ENCODE results near the gene XCR1. TPM values are rescaled to one million over a fixed set of nuclear protein-coding genes. Genes with fewer than 3 reads are reported as not detected.
"Not testable (repeated sequence)": the region's sequence is repeated elsewhere in the genome, so short reads cannot be mapped to it uniquely, and the experiment has no call there.

The XCR1 gene
- total RNA-seq, 4 donors from 2014 or later = 0.38 to 8.2 (median 3.0) TPM

GRCh38 chr3:46052531-46052930 lies 25.2 kb upstream of the XCR1 start:
- intact Hi-C loops (cut with DNase I; ENCODE audit: low total_unique reads) = no loop called here
- TF ChIP-seq POLR2A (IDR thresholded peaks at IDR 0.05) (no peak), CTCF (IDR thresholded peaks at IDR 0.05) (no peak)
- 95 to 96% methylated on average over 8 of the region's 8 CpGs for WGBS, 2 donors
- no peak overlapping the region for H3K4me3 ChIP-seq (ENCODE audit: low read depth, poor library complexity, severe bottlenecking)
- no peak for DNase-seq (ENCODE audit: low spot score in 2 of 2)

- H3K4me3 ChIP-seq (ENCODE audit: low read depth, poor library complexity, severe bottlenecking) = no peak overlapping the region
- 57 to 66% methylated on average over 5 of the region's 5 CpGs for WGBS, 2 donors
- intact Hi-C loops (cut with DNase I; ENCODE audit: low total_unique reads) = no loop called here
- DNase-seq (ENCODE audit: low spot score in 2 of 2) = peak in 1 of 2 donors; percentile 33
- no peak for TF ChIP-seq CTCF (IDR thresholded peaks at IDR 0.05)
- no peak for TF ChIP-seq POLR2A (IDR thresholded peaks at IDR 0.05)
These were observed 21.8 kb upstream of the XCR1 start for GRCh38 chr3:46049093-46049492.

GRCh38 chr3:46046231-46046630 lies 18.9 kb upstream of the XCR1 start:
- H3K4me3 ChIP-seq (ENCODE audit: low read depth, poor library complexity, severe bottlenecking); intact Hi-C loops (cut with DNase I; ENCODE audit: low total_unique reads); DNase-seq (ENCODE audit: low spot score in 2 of 2): not testable (repeated sequence)
- 75 to 87% methylated on average over 5 of the region's 5 CpGs for WGBS, 2 donors

- TF ChIP-seq POLR2A (IDR thresholded peaks at IDR 0.05) (no peak), CTCF (IDR thresholded peaks at IDR 0.05) (no peak)
- DNase-seq (ENCODE audit: low spot score in 2 of 2) = no peak
- H3K4me3 ChIP-seq (ENCODE audit: low read depth, poor library complexity, severe bottlenecking) = no peak overlapping the region
- intact Hi-C loops (cut with DNase I; ENCODE audit: low total_unique reads) = no loop called here
- 92 to 97% methylated on average over 1 of the region's 1 CpG for WGBS, 2 donors
These were observed 11.6 kb upstream of the XCR1 start for GRCh38 chr3:46038916-46039315.

GRCh38 chr3:46038071-46038470 lies 10.8 kb upstream of the XCR1 start:
- DNase-seq (ENCODE audit: low spot score in 2 of 2); H3K4me3 ChIP-seq (ENCODE audit: low read depth, poor library complexity, severe bottlenecking); intact Hi-C loops (cut with DNase I; ENCODE audit: low total_unique reads): not testable (repeated sequence)
- 65 to 68% methylated on average over 3 of the region's 3 CpGs for WGBS, 2 donors

GRCh38 chr3:46036191-46036590 lies 8.9 kb upstream of the XCR1 start:
- intact Hi-C loops (cut with DNase I; ENCODE audit: low total_unique reads) = no loop called here
- 79 to 86% methylated on average over 1 of the region's 1 CpG for WGBS, 2 donors
- DNase-seq (ENCODE audit: low spot score in 2 of 2) = no peak

More at GRCh38 chr3:46036191-46036590, 8.9 kb upstream of the XCR1 start:
- no peak overlapping the region for H3K4me3 ChIP-seq (ENCODE audit: low read depth, poor library complexity, severe bottlenecking)
- TF ChIP-seq POLR2A (IDR thresholded peaks at IDR 0.05) (no peak), CTCF (IDR thresholded peaks at IDR 0.05) (no peak)
